ENCODE data around the gene SLC7A7. TPM values are rescaled to one million over a fixed set of nuclear protein-coding genes. Genes with fewer than 3 reads are reported as not detected.
"Not testable (repeated sequence)": the region's sequence is repeated elsewhere in the genome, so short reads cannot be mapped to it uniquely, and the experiment has no call there.

Gene SLC7A7
- total RNA-seq, result 1 to 10 TPM in 1 of 2 experiments, under 1 TPM in 1; 0.40 to 1.1 TPM

GRCh38 chr14:22814941-22815713, at the start of gene SLC7A7:
SLC7A7 (minus strand) TSS chr14:22815435; CDS start chr14:22813398, 2,037 bp downstream.
- H3K4me3 Mint-ChIP-seq, result no peak within 1 kb of the TSS
- intact Hi-C loops (cut with micrococcal nuclease), result no loop called here

GRCh38 chr14:22864979-22865378, 49.7 kb upstream of the SLC7A7 start:
- intact Hi-C loops (cut with micrococcal nuclease), result no loop called here
- no peak overlapping the region for H3K4me3 Mint-ChIP-seq
- H3K27ac Mint-ChIP-seq, result no peak overlapping the region
- CTCF ChIA-PET, result interaction anchor here (1.4 to 4.6 kb wide), 2 partner anchors 11 to 308 kb away, joined by 5 to 34 read pairs; no protein-coding TSS in a partner anchor
- H3K4me1 Mint-ChIP-seq (ENCODE audit: low read depth), result peaks cover 12% of the 10 kb centered on the region
- no peaks in the 10 kb centered on the region for H3K9me3 Mint-ChIP-seq
- H3K36me3 Mint-ChIP-seq (ENCODE audit: low read depth), result no peaks in the 10 kb centered on the region
- no peaks in the 10 kb centered on the region for H3K27me3 Mint-ChIP-seq (ENCODE audit: low read depth)
- DNase-seq, result no peak

More at GRCh38 chr14:22814941-22815713, at the start of gene SLC7A7:
- no peak within 1 kb of the TSS for H3K27ac Mint-ChIP-seq
- no peaks in the 10 kb centered on the region for H3K9me3 Mint-ChIP-seq
- H3K4me1 Mint-ChIP-seq (ENCODE audit: low read depth), result peaks cover 23% of the 10 kb centered on the region
- CTCF ChIA-PET, result interaction anchor here (0.6 to 2.0 kb wide), 6 partner anchors 8 to 209 kb away, joined by 3 to 9 read pairs (median 3); no protein-coding TSS in a partner anchor
- no peaks in the 10 kb centered on the region for H3K36me3 Mint-ChIP-seq (ENCODE audit: low read depth)
- DNase-seq, result no peak
- H3K27me3 Mint-ChIP-seq (ENCODE audit: low read depth), result peaks cover 1% of the 10 kb centered on the region

- intact Hi-C loops (cut with micrococcal nuclease), result no loop called here
- H3K36me3 Mint-ChIP-seq (ENCODE audit: low read depth), result no peaks in the 10 kb centered on the region
- H3K27ac Mint-ChIP-seq, result no peak overlapping the region
- DNase-seq, result no peak
- H3K9me3 Mint-ChIP-seq, result no peaks in the 10 kb centered on the region
- H3K27me3 Mint-ChIP-seq (ENCODE audit: low read depth), result no peaks in the 10 kb centered on the region
- CTCF ChIA-PET, result interaction anchor here (0.5 to 4.6 kb wide), 6 partner anchors 8 to 120 kb away, joined by 3 to 34 read pairs (median 4); partner anchors contain the start of gene LRP10
- no peak overlapping the region for H3K4me3 Mint-ChIP-seq
- H3K4me1 Mint-ChIP-seq (ENCODE audit: low read depth), result peaks cover 28% of the 10 kb centered on the region
Observed at GRCh38 chr14:22861651-22862050, 46.4 kb upstream of the SLC7A7 start.

- H3K9me3 Mint-ChIP-seq; H3K27ac Mint-ChIP-seq; H3K4me3 Mint-ChIP-seq; intact Hi-C loops (cut with micrococcal nuclease); H3K27me3 Mint-ChIP-seq (ENCODE audit: low read depth); DNase-seq; H3K36me3 Mint-ChIP-seq (ENCODE audit: low read depth): not testable (repeated sequence)
- CTCF ChIA-PET, result interaction anchor here (0.6 to 15.0 kb wide), 9 partner anchors 9 to 291 kb away, joined by 3 to 212 read pairs (median 3); partner anchors contain the start of gene LRP10
- H3K4me1 Mint-ChIP-seq (ENCODE audit: low read depth), result peaks cover 21% of the 10 kb centered on the region
Observed at GRCh38 chr14:22860377-22860776, 45.1 kb upstream of the SLC7A7 start.

GRCh38 chr14:22856428-22856827, 41.2 kb upstream of the SLC7A7 start:
- Mint-ChIP-seq H3K36me3 (ENCODE audit: low read depth) (no peaks in the 10 kb centered on the region), H3K9me3 (no peaks in the 10 kb centered on the region), H3K27ac (no peak overlapping the region), H3K4me1 (ENCODE audit: low read depth) (peaks cover 33% of the 10 kb centered on the region), H3K4me3 (no peak overlapping the region), H3K27me3 (ENCODE audit: low read depth) (no peaks in the 10 kb centered on the region)
- CTCF ChIA-PET, result interaction anchor here (4.6 to 15.0 kb wide), 3 partner anchors 16 to 198 kb away, joined by 47 to 212 read pairs (median 63); partner anchors contain the start of gene LRP10
- intact Hi-C loops (cut with micrococcal nuclease), result loop anchor here (10.0 kb wide), 5 partner anchors 632 to 992 kb away; no protein-coding TSS in a partner anchor
- no peak for DNase-seq

GRCh38 chr14:22854963-22855724, 39.9 kb upstream of the SLC7A7 start:
- CTCF ChIA-PET, result interaction anchor here (0.6 to 15.0 kb wide), 28 partner anchors 8 to 335 kb away, joined by 3 to 212 read pairs (median 5); partner anchors contain the start of genes LRP10, MMP14, MRPL52 and OXA1L
- peak; percentile 44 for DNase-seq
- Mint-ChIP-seq H3K9me3 (no peaks in the 10 kb centered on the region), H3K4me1 (ENCODE audit: low read depth) (peaks cover 33% of the 10 kb centered on the region), H3K4me3 (no peak overlapping the region), H3K27ac (no peak overlapping the region), H3K27me3 (ENCODE audit: low read depth) (no peaks in the 10 kb centered on the region), H3K36me3 (ENCODE audit: low read depth) (no peaks in the 10 kb centered on the region)
- intact Hi-C loops (cut with micrococcal nuclease), result loop anchor here (10.0 kb wide), 5 partner anchors 630 to 990 kb away; no protein-coding TSS in a partner anchor

- H3K27me3 Mint-ChIP-seq (ENCODE audit: low read depth); H3K9me3 Mint-ChIP-seq; H3K36me3 Mint-ChIP-seq (ENCODE audit: low read depth); DNase-seq; H3K27ac Mint-ChIP-seq; H3K4me3 Mint-ChIP-seq: not testable (repeated sequence)
- intact Hi-C loops (cut with micrococcal nuclease), result loop anchor here (10.0 kb wide), 5 partner anchors 629 to 989 kb away; no protein-coding TSS in a partner anchor
- H3K4me1 Mint-ChIP-seq (ENCODE audit: low read depth), result peaks cover 33% of the 10 kb centered on the region
- CTCF ChIA-PET, result interaction anchor here (0.6 to 15.0 kb wide), 31 partner anchors 9 to 940 kb away, joined by 3 to 212 read pairs (median 6); partner anchors contain the start of genes LRP10, MMP14, MRPL52 and OXA1L
Observed at GRCh38 chr14:22854296-22854695, 39.1 kb upstream of the SLC7A7 start.

GRCh38 chr14:22852940-22853767, 37.9 kb upstream of the SLC7A7 start:
- intact Hi-C loops (cut with micrococcal nuclease), result loop anchor here (1.0 to 10.0 kb wide), 12 partner anchors 30 to 988 kb away; partner anchors contain the start of gene OXA1L
- Mint-ChIP-seq H3K27me3 (ENCODE audit: low read depth) (no peaks in the 10 kb centered on the region), H3K9me3 (no peaks in the 10 kb centered on the region), H3K4me1 (ENCODE audit: low read depth) (peaks cover 24% of the 10 kb centered on the region), H3K4me3 (peak overlapping the region; percentile 72), H3K36me3 (ENCODE audit: low read depth) (no peaks in the 10 kb centered on the region), H3K27ac (peak overlapping the region; percentile 84)
- CTCF ChIA-PET, result interaction anchor here (0.6 to 15.0 kb wide), 42 partner anchors 10 to 965 kb away, joined by 3 to 212 read pairs (median 6); partner anchors contain the start of genes DAD1, LRP10, MMP14 and MRPL52
- peak; percentile 95 for DNase-seq

- Mint-ChIP-seq H3K36me3 (ENCODE audit: low read depth) (no peaks in the 10 kb centered on the region), H3K4me3 (no peak overlapping the region), H3K9me3 (no peaks in the 10 kb centered on the region), H3K27me3 (ENCODE audit: low read depth) (no peaks in the 10 kb centered on the region), H3K27ac (peak overlapping the region; percentile 84), H3K4me1 (ENCODE audit: low read depth) (peaks cover 20% of the 10 kb centered on the region)
- intact Hi-C loops (cut with micrococcal nuclease), result loop anchor here (2.0 to 10.0 kb wide), 6 partner anchors 140 to 988 kb away; no protein-coding TSS in a partner anchor
- no peak for DNase-seq
- CTCF ChIA-PET, result interaction anchor here (0.6 to 15.0 kb wide), 37 partner anchors 9 to 965 kb away, joined by 3 to 212 read pairs (median 6); partner anchors contain the start of genes DAD1, LRP10, MMP14 and MRPL52
Observed at GRCh38 chr14:22852599-22852939, 37.3 kb upstream of the SLC7A7 start.

- H3K9me3 Mint-ChIP-seq; DNase-seq; H3K36me3 Mint-ChIP-seq (ENCODE audit: low read depth); H3K27ac Mint-ChIP-seq; H3K27me3 Mint-ChIP-seq (ENCODE audit: low read depth); H3K4me3 Mint-ChIP-seq: not testable (repeated sequence)
- CTCF ChIA-PET, result interaction anchor here (0.6 to 15.0 kb wide), 34 partner anchors 9 to 911 kb away, joined by 3 to 212 read pairs (median 8); partner anchors contain the start of genes LRP10, MMP14, MRPL52 and OXA1L
- intact Hi-C loops (cut with micrococcal nuclease), result loop anchor here (2.0 to 10.0 kb wide), 6 partner anchors 139 to 987 kb away; no protein-coding TSS in a partner anchor
- H3K4me1 Mint-ChIP-seq (ENCODE audit: low read depth), result peaks cover 16% of the 10 kb centered on the region
Observed at GRCh38 chr14:22852178-22852577, 36.9 kb upstream of the SLC7A7 start.
